H9 (cell line): ENCODE data around the gene ARHGEF25. TPM values are rescaled to one million over a fixed set of nuclear protein-coding genes. Genes with fewer than 3 reads are reported as not detected.

Experiments
- DNase-seq: peaks from one replicate; pipeline ENCODE4 v3.0.0-alpha.2; 2017
- H2AFZ ChIP-seq: one replicate; pipeline ENCODE4 v1.6.1; 2013; ENCODE audit warnings: mild to moderate bottlenecking, low read length, control low read depth, moderate library complexity
- H2AK5ac ChIP-seq: 2 replicates; pipeline ENCODE4 v1.6.1; 2013; ENCODE audit warnings: low read length, control low read depth, mixed read lengths; ENCODE audit not compliant: insufficient read length
- H2BK120ac ChIP-seq: one replicate; pipeline ENCODE4 v1.6.1; 2013; ENCODE audit warnings: low read depth, mild to moderate bottlenecking, low read length, control low read depth, inconsistent platforms; ENCODE audit not compliant: poor library complexity, severe bottlenecking
- H2BK12ac ChIP-seq: 2 replicates; pipeline ENCODE4 v1.6.1; 2013; ENCODE audit warnings: low read length, control low read depth, mixed read lengths, low read depth; ENCODE audit not compliant: insufficient read length
- H2BK15ac ChIP-seq: 2 replicates; pipeline ENCODE4 v1.6.1; 2013; ENCODE audit warnings: low read depth, low read length, control low read depth
- H2BK20ac ChIP-seq: one replicate; pipeline ENCODE4 v1.6.1; 2013; ENCODE audit warnings: low read depth, mild to moderate bottlenecking, low read length, control low read depth, inconsistent platforms; ENCODE audit not compliant: poor library complexity, severe bottlenecking
- H2BK5ac ChIP-seq: 2 replicates; pipeline ENCODE4 v1.6.1; 2013; ENCODE audit warnings: low read length, control low read depth, mixed read lengths; ENCODE audit not compliant: insufficient read length
- H3K14ac ChIP-seq: 2 replicates; pipeline ENCODE4 v1.6.1; 2013; ENCODE audit warnings: low read length, control low read depth; ENCODE audit not compliant: insufficient read depth
- H3K18ac ChIP-seq: 2 replicates; pipeline ENCODE4 v1.6.1; 2013; ENCODE audit warnings: low read depth, mild to moderate bottlenecking, mixed read lengths, low read length, control low read depth; ENCODE audit not compliant: insufficient read length
- H3K23ac ChIP-seq: 2 replicates; pipeline ENCODE4 v1.6.1; 2013; ENCODE audit warnings: low read length, control low read depth, mixed read lengths, low read depth; ENCODE audit not compliant: insufficient read length
- H3K23me2 ChIP-seq: 2 replicates; pipeline ENCODE4 v1.6.1; 2013; ENCODE audit warnings: low read depth, mild to moderate bottlenecking, mixed read lengths, low read length, control low read depth; ENCODE audit not compliant: insufficient read length, poor library complexity, severe bottlenecking
- H3K27ac ChIP-seq: 2 replicates; pipeline ENCODE4 v1.5.1; 2013; ENCODE audit warnings: low read length, control low read depth, mixed read lengths, low read depth; ENCODE audit not compliant: insufficient read length
- H3K27me3 ChIP-seq: 2 replicates; pipeline ENCODE4 v1.6.1; 2013; ENCODE audit warnings: low read length, control low read depth, inconsistent platforms; ENCODE audit not compliant: insufficient read depth
- H3K4ac ChIP-seq: 2 replicates; pipeline ENCODE4 v1.6.1; 2013; ENCODE audit warnings: low read depth, mild to moderate bottlenecking, control low read depth, inconsistent platforms, low read length, moderate library complexity
- H3K4me1 ChIP-seq: 2 replicates; pipeline ENCODE4 v1.6.1; 2013; ENCODE audit warnings: low read length, control low read depth, inconsistent platforms; ENCODE audit not compliant: insufficient read depth
- H3K4me2 ChIP-seq: 2 replicates; pipeline ENCODE4 v1.6.1; 2013; ENCODE audit warnings: low read length, control low read depth, mixed read lengths; ENCODE audit not compliant: insufficient read length, insufficient read depth
- H3K56ac ChIP-seq: 2 replicates; pipeline ENCODE4 v1.6.1; 2013; ENCODE audit warnings: low read depth, mild to moderate bottlenecking, mixed read lengths, low read length, control low read depth; ENCODE audit not compliant: insufficient read length
- H3K79me1 ChIP-seq: 2 replicates; pipeline ENCODE4 v1.6.1; 2013; ENCODE audit warnings: low read depth, mild to moderate bottlenecking, moderate library complexity, low read length, control low read depth, inconsistent platforms; ENCODE audit not compliant: insufficient read depth, poor library complexity, severe bottlenecking
- H3K79me2 ChIP-seq: 2 replicates; pipeline ENCODE4 v1.6.1; 2013; ENCODE audit warnings: low read length, control low read depth, inconsistent platforms; ENCODE audit not compliant: insufficient read depth
- H3K9ac ChIP-seq: 2 replicates; pipeline ENCODE4 v1.6.1; 2013; ENCODE audit warnings: low read length, control low read depth, mixed read lengths; ENCODE audit not compliant: insufficient read length; ENCODE audit errors: extremely low read depth
- H3K9me3 ChIP-seq: one replicate; pipeline ENCODE4 v1.6.1; 2013; ENCODE audit warnings: low read depth, low read length, inconsistent platforms; ENCODE audit not compliant: control insufficient read depth
- H3T11ph ChIP-seq: one replicate; pipeline ENCODE4 v1.6.1; 2013; ENCODE audit warnings: mild to moderate bottlenecking, low read length, control low read depth, inconsistent platforms
- H4K20me1 ChIP-seq: one replicate; pipeline ENCODE4 v1.6.1; 2013; ENCODE audit not compliant: control insufficient read depth, insufficient read length, insufficient read depth
- H4K5ac ChIP-seq: 2 replicates; pipeline ENCODE4 v1.6.1; 2013; ENCODE audit warnings: low read depth, mild to moderate bottlenecking, mixed read lengths, low read length, control low read depth; ENCODE audit not compliant: insufficient read length
- H4K8ac ChIP-seq: replicated peaks from 2 replicates; pipeline ENCODE4 v1.6.1; 2013; ENCODE audit warnings: low read length, control low read depth, mixed read lengths, low read depth; ENCODE audit not compliant: insufficient read length
- H4K91ac ChIP-seq: 2 replicates; pipeline ENCODE4 v1.6.1; 2013; ENCODE audit warnings: low read depth, mild to moderate bottlenecking, moderate library complexity, mixed read lengths, low read length, control low read depth; ENCODE audit not compliant: insufficient read length
- H3K27ac Mint-ChIP-seq, 3 experiments: 2 replicates in 2 of 3; 3 replicates in 1 of 3; pipeline ENCODE4 v1.8.0; 2020 to 2021; ENCODE audit warnings: mixed read lengths in 3 of 3, mild to moderate bottlenecking in 1 of 3, moderate library complexity in 1 of 3
- H3K27me3 Mint-ChIP-seq: 2 replicates; pipeline ENCODE4 v1.8.0; 2021; ENCODE audit warnings: low read depth, mild to moderate bottlenecking, moderate library complexity, mixed read lengths
- H3K36me3 Mint-ChIP-seq, 3 experiments: 2 replicates in 2 of 3; 3 replicates in 1 of 3; pipeline ENCODE4 v1.8.0; 2020 to 2021; ENCODE audit warnings: low read depth in 3 of 3, mixed read lengths in 3 of 3; ENCODE audit not compliant: insufficient read depth in 1 of 3
- H3K4me1 Mint-ChIP-seq, 2 experiments: 2 replicates each; pipeline ENCODE4 v1.8.0; 2020; ENCODE audit warnings: mixed read lengths in 2 of 2
- H3K4me3 Mint-ChIP-seq, 2 experiments: 2 replicates in 1 of 2; 3 replicates in 1 of 2; pipeline ENCODE4 v1.8.0; 2020 to 2021; ENCODE audit warnings: mild to moderate bottlenecking in 2 of 2, mixed read lengths in 2 of 2, moderate library complexity in 1 of 2
- H3K9me3 Mint-ChIP-seq, 2 experiments: 2 replicates in 1 of 2; 3 replicates in 1 of 2; pipeline ENCODE4 v1.8.0; 2020; ENCODE audit warnings: mild to moderate bottlenecking in 2 of 2, mixed read lengths in 2 of 2, moderate library complexity in 1 of 2
- WGBS: extraction: QIAGEN DNeasy Blood & Tissue Kit; methylation state at CpG from one replicate; pipeline ENCODE4 v1.1.7; 2013; ENCODE audit warnings: missing lambda C conversion rate, low lambda C conversion rate, mixed read lengths; ENCODE audit not compliant: insufficient read length; ENCODE audit errors: extremely low coverage; 5-methylcytosine and 5-hydroxymethylcytosine counted together
- total RNA-seq: library from RNA; stranded (reverse); gene quantifications from 2 replicates; pipeline ENCODE4 v1.2.1, GENCODE V29; 2021
- TF ChIP-seq, protein P1 (sequence below): fragments of 200-600 bp; sonication (generic); conservative IDR thresholded peaks from 3 replicates; pipeline ENCODE4 v1.8.0; 2021; ENCODE audit warnings: antibody characterized with exemption, mild to moderate bottlenecking

The ARHGEF25 gene
- total RNA-seq, 1 experiment from 2014 or later: 22.6 TPM

DNA sequence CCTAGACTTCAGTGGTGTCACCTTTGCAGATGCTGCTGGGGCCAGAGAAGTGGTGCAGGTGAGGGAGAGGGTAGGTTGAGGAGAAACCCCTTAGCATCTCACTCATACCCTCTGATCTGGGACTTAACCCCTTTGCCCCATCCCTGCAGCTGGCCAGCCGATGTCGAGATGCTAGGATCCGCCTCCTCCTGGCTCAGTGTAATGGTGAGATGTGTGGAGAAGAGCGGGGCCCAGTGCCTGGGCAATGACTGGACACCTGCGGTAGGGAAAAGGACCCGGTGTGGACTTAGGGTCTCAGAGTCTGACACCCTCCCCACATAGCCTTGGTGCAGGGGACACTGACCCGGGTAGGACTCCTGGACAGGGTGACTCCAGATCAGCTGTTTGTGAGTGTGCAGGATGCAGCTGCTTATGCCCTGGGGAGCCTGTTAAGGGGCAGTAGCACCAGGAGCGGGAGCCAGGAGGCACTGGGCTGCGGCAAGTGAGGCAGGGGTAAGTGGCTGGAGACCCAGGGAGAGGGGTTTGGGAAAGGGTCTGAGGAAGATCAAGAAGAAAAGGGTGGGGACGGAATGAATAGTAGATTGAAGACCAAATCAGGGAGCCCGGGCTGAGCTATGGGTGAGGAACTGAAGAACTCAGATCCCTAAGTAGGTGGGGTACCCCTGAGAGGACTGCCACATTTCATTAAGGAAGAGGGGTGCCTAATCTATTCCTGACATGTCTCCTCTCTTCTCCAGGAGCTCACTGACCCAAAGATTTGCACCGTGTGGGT, 14.2 kb downstream of the ARHGEF25 start:
- peaks cover 94% of the 10 kb centered on the region for H3K27me3 ChIP-seq

More for the DNA sequence above, 14.2 kb downstream of the ARHGEF25 start:
- Histone ChIP-seq H2BK15ac (no peak overlapping the region), H3K9me3 (no peaks in the 10 kb centered on the region), H3K27ac (no peak overlapping the region), H3K18ac (no peak overlapping the region), H3K4me1 (no peaks in the 10 kb centered on the region), H3K56ac (no peak overlapping the region), H3K79me2 (no peaks in the 10 kb centered on the region), H3K9ac (no peak overlapping the region), H3K4me2 (no peak overlapping the region), H3K23me2 (peaks cover 15% of the 10 kb centered on the region), H4K5ac (no peak overlapping the region), H2BK5ac (no peak overlapping the region), H3K79me1 (no peaks in the 10 kb centered on the region), H4K8ac (no peak overlapping the region), H3T11ph (no peak overlapping the region), H2BK20ac (no peak overlapping the region), H3K14ac (no peak overlapping the region), H4K91ac (no peak overlapping the region), H3K23ac (no peak overlapping the region), H3K4ac (no peak overlapping the region), H2AK5ac (no peak overlapping the region), H4K20me1 (no peaks in the 10 kb centered on the region), H2AFZ (no peak overlapping the region), H2BK120ac (no peak overlapping the region), H2BK12ac (no peak overlapping the region)
- no peak for DNase-seq
- no CpG with 5 or more reads among the region's 12 CpGs for WGBS
- H3K4me3 Mint-ChIP-seq: no peak overlapping the region
- H3K27ac Mint-ChIP-seq: no peak overlapping the region
- H3K27me3 Mint-ChIP-seq: peaks cover 97% of the 10 kb centered on the region
- peaks cover 0 to 4% of the 10 kb centered on the region in 2 experiments; a peak in 2 of 5 replicates for H3K9me3 Mint-ChIP-seq
- TF ChIP-seq, protein P1, sequence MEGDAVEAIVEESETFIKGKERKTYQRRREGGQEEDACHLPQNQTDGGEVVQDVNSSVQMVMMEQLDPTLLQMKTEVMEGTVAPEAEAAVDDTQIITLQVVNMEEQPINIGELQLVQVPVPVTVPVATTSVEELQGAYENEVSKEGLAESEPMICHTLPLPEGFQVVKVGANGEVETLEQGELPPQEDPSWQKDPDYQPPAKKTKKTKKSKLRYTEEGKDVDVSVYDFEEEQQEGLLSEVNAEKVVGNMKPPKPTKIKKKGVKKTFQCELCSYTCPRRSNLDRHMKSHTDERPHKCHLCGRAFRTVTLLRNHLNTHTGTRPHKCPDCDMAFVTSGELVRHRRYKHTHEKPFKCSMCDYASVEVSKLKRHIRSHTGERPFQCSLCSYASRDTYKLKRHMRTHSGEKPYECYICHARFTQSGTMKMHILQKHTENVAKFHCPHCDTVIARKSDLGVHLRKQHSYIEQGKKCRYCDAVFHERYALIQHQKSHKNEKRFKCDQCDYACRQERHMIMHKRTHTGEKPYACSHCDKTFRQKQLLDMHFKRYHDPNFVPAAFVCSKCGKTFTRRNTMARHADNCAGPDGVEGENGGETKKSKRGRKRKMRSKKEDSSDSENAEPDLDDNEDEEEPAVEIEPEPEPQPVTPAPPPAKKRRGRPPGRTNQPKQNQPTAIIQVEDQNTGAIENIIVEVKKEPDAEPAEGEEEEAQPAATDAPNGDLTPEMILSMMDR: no peak
- H3K36me3 Mint-ChIP-seq: no peaks in the 10 kb centered on the region; a peak in 3 of 7 replicates
- peaks cover 17 to 37% of the 10 kb centered on the region in 2 experiments for H3K4me1 Mint-ChIP-seq
